ENCODE results near the gene MRTO4. TPM values are rescaled to one million over a fixed set of nuclear protein-coding genes. Genes with fewer than 3 reads are reported as not detected.
"Not testable (repeated sequence)": the region's sequence is repeated elsewhere in the genome, so short reads cannot be mapped to it uniquely, and the experiment has no call there.

The MRTO4 gene
- total and polyA plus RNA-seq, 3 experiments from 2014 or later = 28.5 to 137 (median 137) TPM

- Mint-ChIP-seq H3K4me1 (peaks cover 26 to 38% (median 29%) of the 10 kb centered on the region in 3 donors), H3K4me3 (no peak overlapping the region)
- no peak for DNase-seq
Observed at GRCh38 chr1:19255288-19255687, 3.7 kb downstream of the MRTO4 start.

DNA sequence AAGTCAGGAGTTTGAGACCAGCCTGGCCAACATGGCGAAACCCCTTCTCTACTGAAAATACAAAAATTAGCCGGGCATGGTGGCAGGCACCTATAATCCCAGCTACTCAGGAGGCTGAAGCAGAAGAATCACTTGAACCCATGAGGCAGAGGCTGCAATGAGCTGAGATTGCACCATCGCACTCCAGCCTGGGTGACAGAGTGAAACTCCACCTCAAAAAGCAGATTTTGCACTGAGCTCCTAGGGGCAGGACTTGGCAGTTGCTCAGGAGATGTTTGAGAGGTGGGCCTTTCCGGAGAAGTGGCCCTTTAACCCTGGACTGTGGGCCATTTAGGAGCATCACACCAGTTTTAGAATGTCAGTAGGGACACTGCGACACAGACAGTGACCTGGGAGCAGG is 4.7 kb downstream of the MRTO4 start:
- H3K9me3 Mint-ChIP-seq; DNase-seq; H3K9me3 ChIP-seq (ENCODE audit: low read length); POLR2A ChIA-PET; H3K27ac ChIP-seq (ENCODE audit: low read depth, low read length); H3K27me3 ChIP-seq (ENCODE audit: insufficient read depth, low read length, poor library complexity, severe bottlenecking); H3K4me3 ChIP-seq (ENCODE audit: low read length); H3K4me3 Mint-ChIP-seq; H3K27me3 Mint-ChIP-seq: not testable (repeated sequence)
- H3K36me3 Mint-ChIP-seq = peaks cover 0 to 67% (median 9%) of the 10 kb centered on the region in 3 donors
- peak overlapping the region in 1 of 8 donors; percentile 29 for H3K27ac Mint-ChIP-seq
- CTCF ChIA-PET = interaction anchor here (1.4 kb wide), 1 partner anchor 22 kb away, joined by 3 read pairs; no protein-coding TSS in a partner anchor
- Histone ChIP-seq H3K4me1 (ENCODE audit: insufficient read depth, low read length) (peaks cover 25% of the 10 kb centered on the region), H3K36me3 (ENCODE audit: insufficient read depth, low read length) (peaks cover 15% of the 10 kb centered on the region)
- H3K4me1 Mint-ChIP-seq = peaks cover 17 to 29% (median 22%) of the 10 kb centered on the region in 3 donors

More at GRCh38 chr1:19255288-19255687, 3.7 kb downstream of the MRTO4 start:
- Histone ChIP-seq H3K27me3 (ENCODE audit: insufficient read depth, low read length, poor library complexity, severe bottlenecking) (no peaks in the 10 kb centered on the region), H3K9me3 (ENCODE audit: low read length) (no peaks in the 10 kb centered on the region), H3K27ac (ENCODE audit: low read depth, low read length) (no peak overlapping the region), H3K36me3 (ENCODE audit: insufficient read depth, low read length) (peaks cover 15% of the 10 kb centered on the region), H3K4me3 (ENCODE audit: low read length) (no peak overlapping the region), H3K4me1 (ENCODE audit: insufficient read depth, low read length) (peaks cover 32% of the 10 kb centered on the region)
- CTCF ChIA-PET = interaction anchor here (1.4 kb wide), 1 partner anchor 15 kb away, joined by 3 read pairs; no protein-coding TSS in a partner anchor
- POLR2A ChIA-PET = interaction anchor here (0.7 kb wide), 1 partner anchor 138 kb away, joined by 6 read pairs; no protein-coding TSS in a partner anchor
- Mint-ChIP-seq H3K27me3 (no peaks in the 10 kb centered on the region), H3K9me3 (no peaks in the 10 kb centered on the region), H3K27ac (peak overlapping the region in 2 of 8 donors; percentile 66 to 70), H3K36me3 (peaks cover 0 to 63% (median 9%) of the 10 kb centered on the region in 3 donors)

DNA sequence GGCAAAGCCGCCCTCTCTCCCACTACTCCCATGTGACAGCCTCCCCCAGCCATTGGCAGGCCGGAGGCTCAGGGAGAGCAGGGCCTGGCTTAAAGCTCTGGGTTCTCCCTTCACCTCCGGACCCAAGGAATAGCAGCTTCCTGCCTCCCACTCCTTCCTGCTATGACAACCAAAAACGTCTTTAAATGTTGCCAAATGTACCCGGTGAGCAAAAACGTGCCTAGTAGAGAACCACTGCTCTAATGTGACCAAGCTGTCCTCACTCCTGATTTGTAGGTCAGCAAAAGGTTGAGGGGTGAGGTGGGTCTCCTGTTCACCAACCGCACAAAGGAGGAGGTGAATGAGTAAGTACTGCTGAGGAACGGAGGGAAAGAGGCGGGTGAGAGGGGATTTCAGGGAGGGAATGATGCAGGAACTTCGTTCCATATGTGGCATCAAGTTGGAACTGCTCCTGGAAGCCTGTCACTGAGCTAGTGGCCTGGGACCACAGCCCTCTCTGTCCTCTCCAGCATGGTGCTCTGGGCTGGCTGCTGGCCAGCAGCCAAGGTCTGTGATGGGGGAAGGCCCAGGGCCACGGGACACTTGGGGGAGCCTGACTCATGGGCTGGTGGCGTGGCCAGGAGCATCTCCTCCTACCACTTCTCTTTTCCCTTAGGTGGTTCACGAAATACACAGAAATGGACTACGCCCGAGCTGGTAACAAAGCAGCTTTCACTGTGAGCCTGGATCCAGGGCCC is 5.7 kb downstream of the MRTO4 start:
- Histone ChIP-seq H3K36me3 (ENCODE audit: insufficient read depth, low read length) (peaks cover 15% of the 10 kb centered on the region), H3K4me1 (ENCODE audit: insufficient read depth, low read length) (peaks cover 20% of the 10 kb centered on the region), H3K27me3 (ENCODE audit: insufficient read depth, low read length, poor library complexity, severe bottlenecking) (no peaks in the 10 kb centered on the region), H3K4me3 (ENCODE audit: low read length) (no peak overlapping the region), H3K9me3 (ENCODE audit: low read length) (no peaks in the 10 kb centered on the region), H3K27ac (ENCODE audit: low read depth, low read length) (no peak overlapping the region)
- CTCF ChIA-PET = interaction anchor here (1.4 kb wide), 1 partner anchor 23 kb away, joined by 3 read pairs; no protein-coding TSS in a partner anchor
- Mint-ChIP-seq H3K27ac (peak overlapping the region in 4 of 8 donors; percentile 15 to 75 (median 32)), H3K9me3 (no peaks in the 10 kb centered on the region), H3K36me3 (peaks cover 0 to 61% (median 9%) of the 10 kb centered on the region in 3 donors), H3K4me1 (peaks cover 13 to 19% (median 17%) of the 10 kb centered on the region in 3 donors), H3K4me3 (peak overlapping the region in 1 of 7 donors; percentile 38), H3K27me3 (no peaks in the 10 kb centered on the region)
- POLR2A ChIA-PET = no interaction called here
- DNase-seq = no peak

- POLR2A ChIA-PET = no interaction called here
Observed at GRCh38 chr1:19258353-19258752, 6.7 kb downstream of the MRTO4 start.

GRCh38 chr1:19260211-19261138 is 8.9 kb downstream of the MRTO4 start:
- no peak for DNase-seq
- Histone ChIP-seq H3K4me1 (ENCODE audit: insufficient read depth, low read length) (no peaks in the 10 kb centered on the region), H3K27ac (ENCODE audit: low read depth, low read length) (no peak overlapping the region), H3K4me3 (ENCODE audit: low read length) (no peak overlapping the region), H3K36me3 (ENCODE audit: insufficient read depth, low read length) (peaks cover 15% of the 10 kb centered on the region), H3K27me3 (ENCODE audit: insufficient read depth, low read length, poor library complexity, severe bottlenecking) (no peaks in the 10 kb centered on the region), H3K9me3 (ENCODE audit: low read length) (no peaks in the 10 kb centered on the region)
- Mint-ChIP-seq H3K4me3 (no peak overlapping the region), H3K36me3 (peaks cover 0 to 54% (median 8%) of the 10 kb centered on the region in 3 donors), H3K9me3 (no peaks in the 10 kb centered on the region), H3K4me1 (peaks cover 0 to 4% (median 0%) of the 10 kb centered on the region in 3 donors), H3K27me3 (no peaks in the 10 kb centered on the region), H3K27ac (peak overlapping the region in 1 of 8 donors; percentile 64)
- POLR2A ChIA-PET = no interaction called here
- CTCF ChIA-PET = no interaction called here

More at GRCh38 chr1:19258353-19258752, 6.7 kb downstream of the MRTO4 start:
- no peak overlapping the region for H3K4me3 Mint-ChIP-seq
- Histone ChIP-seq H3K36me3 (ENCODE audit: insufficient read depth, low read length) (peaks cover 15% of the 10 kb centered on the region), H3K27me3 (ENCODE audit: insufficient read depth, low read length, poor library complexity, severe bottlenecking) (no peaks in the 10 kb centered on the region), H3K4me1 (ENCODE audit: insufficient read depth, low read length) (peaks cover 10% of the 10 kb centered on the region), H3K27ac (ENCODE audit: low read depth, low read length) (no peak overlapping the region), H3K4me3 (ENCODE audit: low read length) (no peak overlapping the region), H3K9me3 (ENCODE audit: low read length) (no peaks in the 10 kb centered on the region)
- H3K27me3 Mint-ChIP-seq = no peaks in the 10 kb centered on the region
- peaks cover 6 to 11% (median 9%) of the 10 kb centered on the region in 3 donors for H3K4me1 Mint-ChIP-seq
- peak overlapping the region in 2 of 8 donors; percentile 24 to 66 for H3K27ac Mint-ChIP-seq
- peaks cover 0 to 61% (median 9%) of the 10 kb centered on the region in 3 donors for H3K36me3 Mint-ChIP-seq
- CTCF ChIA-PET = no interaction called here
- no peak for DNase-seq
- H3K9me3 Mint-ChIP-seq = no peaks in the 10 kb centered on the region

DNA sequence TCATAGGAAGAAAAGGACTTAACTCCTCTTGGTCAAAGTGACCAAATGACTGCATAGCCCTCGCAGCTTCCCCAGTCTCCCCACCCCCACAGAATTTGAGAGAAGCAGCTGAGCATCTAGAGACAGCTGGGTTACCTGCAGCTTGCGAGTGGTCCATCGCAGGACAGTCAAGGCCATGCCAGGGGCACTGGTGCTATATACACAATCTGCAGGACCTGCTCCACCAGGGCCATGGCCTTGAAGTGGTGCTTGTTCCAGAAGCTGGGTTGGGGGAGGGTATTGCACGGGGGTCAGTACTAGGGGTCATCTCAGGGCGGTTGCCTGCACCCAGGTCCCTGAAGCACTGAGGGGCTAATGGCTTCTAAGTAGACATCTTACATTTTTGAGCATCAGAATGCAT is 10.4 kb downstream of the MRTO4 start:
- H3K27me3 ChIP-seq (ENCODE audit: insufficient read depth, low read length, poor library complexity, severe bottlenecking) = no peaks in the 10 kb centered on the region
- Mint-ChIP-seq H3K36me3 (peaks cover 0 to 39% (median 6%) of the 10 kb centered on the region in 3 donors), H3K4me1 (peaks cover 0 to 3% (median 0%) of the 10 kb centered on the region in 3 donors), H3K27ac (peak overlapping the region in 1 of 8 donors; percentile 82), H3K27me3 (peaks cover 0 to 2% of the 10 kb centered on the region in 2 donors), H3K4me3 (no peak overlapping the region), H3K9me3 (no peaks in the 10 kb centered on the region)
- DNase-seq = no peak
- H3K4me1 ChIP-seq (ENCODE audit: insufficient read depth, low read length) = no peaks in the 10 kb centered on the region
- no peak overlapping the region for H3K4me3 ChIP-seq (ENCODE audit: low read length)
- H3K27ac ChIP-seq (ENCODE audit: low read depth, low read length) = no peak overlapping the region
- ChIA-PET CTCF (no interaction called here), POLR2A (no interaction called here)
- H3K9me3 ChIP-seq (ENCODE audit: low read length) = no peaks in the 10 kb centered on the region
- H3K36me3 ChIP-seq (ENCODE audit: insufficient read depth, low read length) = peaks cover 10% of the 10 kb centered on the region

- ChIA-PET CTCF (no interaction called here), POLR2A (no interaction called here)
- Mint-ChIP-seq H3K36me3 (peaks cover 0 to 32% (median 3%) of the 10 kb centered on the region in 3 donors), H3K27ac (peak overlapping the region in 1 of 8 donors; percentile 82), H3K27me3 (peaks cover 0 to 2% of the 10 kb centered on the region in 2 donors), H3K4me1 (no peaks in the 10 kb centered on the region), H3K9me3 (no peaks in the 10 kb centered on the region), H3K4me3 (no peak overlapping the region)
- Histone ChIP-seq H3K27me3 (ENCODE audit: insufficient read depth, low read length, poor library complexity, severe bottlenecking) (no peaks in the 10 kb centered on the region), H3K36me3 (ENCODE audit: insufficient read depth, low read length) (peaks cover 4% of the 10 kb centered on the region), H3K27ac (ENCODE audit: low read depth, low read length) (no peak overlapping the region), H3K4me3 (ENCODE audit: low read length) (no peak overlapping the region), H3K9me3 (ENCODE audit: low read length) (no peaks in the 10 kb centered on the region), H3K4me1 (ENCODE audit: insufficient read depth, low read length) (no peaks in the 10 kb centered on the region)
- DNase-seq = no peak
Observed at GRCh38 chr1:19262744-19263143, 11.1 kb downstream of the MRTO4 start.

Measured in CD8-positive, alpha-beta memory T cell (primary cell).